ENCODE measurements around the gene CFAP251. TPM values are rescaled to one million over a fixed set of nuclear protein-coding genes. Genes with fewer than 3 reads are reported as not detected.

CFAP251 gene
- polyA plus RNA-seq, 3 donors = 0.08 to 0.17 TPM; not detected in 1

DNA sequence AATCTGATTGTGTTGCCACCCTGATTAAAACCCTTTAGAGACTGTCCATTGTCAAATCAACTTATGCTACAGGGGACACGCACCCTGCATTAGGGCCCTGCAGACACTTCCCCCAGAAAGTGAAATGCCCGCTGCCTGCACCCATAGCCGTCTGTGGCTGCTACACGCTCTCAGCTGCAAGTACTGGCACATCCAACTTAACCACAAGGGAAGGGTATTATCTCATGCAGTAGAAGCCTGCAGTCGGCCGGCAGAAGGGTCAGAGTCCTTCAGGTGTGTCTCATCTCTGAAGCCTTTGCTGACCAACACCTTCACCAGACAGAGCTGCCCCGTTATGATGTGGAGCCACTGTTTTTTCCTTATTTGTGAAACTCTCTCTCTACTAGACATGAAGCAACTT, 20.8 kb downstream of the CFAP251 start:
- peaks cover 0 to 2% (median 0%) of the 10 kb centered on the region in 3 donors for H3K27me3 Mint-ChIP-seq (ENCODE audit: low read depth in 3 of 3)
- DNase-seq = no peak
- H2AFZ ChIP-seq (ENCODE audit: insufficient read depth, low read depth, low read length, poor library complexity, severe bottlenecking) = peak overlapping the region; percentile 62
- H3K4me1 ChIP-seq (ENCODE audit: control insufficient read depth in 1 of 2, insufficient read depth in 2 of 2, low read length in 2 of 2) = peaks cover 0 to 4% of the 10 kb centered on the region in 2 donors
- H4K20me1 ChIP-seq (ENCODE audit: insufficient read depth, low read length) = no peaks in the 10 kb centered on the region
- no peaks in the 10 kb centered on the region for H3K9me3 Mint-ChIP-seq
- H3K36me3 ChIP-seq (replicated peaks in 1 of 2; ENCODE audit: control insufficient read depth in 1 of 2, insufficient read depth in 2 of 2, low read length in 2 of 2) = no peaks in the 10 kb centered on the region
- no peak overlapping the region for H3K9ac ChIP-seq (ENCODE audit: insufficient read depth, low read length, poor library complexity, severe bottlenecking)
- H3K4me3 Mint-ChIP-seq = no peak overlapping the region
- no peaks in the 10 kb centered on the region for H3K9me3 ChIP-seq (replicated peaks in 1 of 2; ENCODE audit: control insufficient read depth in 1 of 2, insufficient read depth in 1 of 2, low read length in 2 of 2)
- 0% methylated on average over 4 of the region's 7 CpGs for WGBS (ENCODE audit: insufficient coverage)
- H3K36me3 Mint-ChIP-seq = no peaks in the 10 kb centered on the region
- no peaks in the 10 kb centered on the region for H3K27me3 ChIP-seq (ENCODE audit: control insufficient read depth in 2 of 2, insufficient read depth in 2 of 2, low read length in 2 of 2)
- H3K4me3 ChIP-seq (replicated peaks in 1 of 3; ENCODE audit: low read depth in 2 of 3, low read length in 3 of 3) = peak overlapping the region in 1 of 3 experiments; percentile 11
- no peaks in the 10 kb centered on the region for H3K79me2 ChIP-seq (ENCODE audit: insufficient read depth, low read length)
- intact Hi-C loops (cut with micrococcal nuclease) = no loop called here
- no peak overlapping the region for H3K27ac Mint-ChIP-seq
- H3K4me1 Mint-ChIP-seq = peaks cover 5% of the 10 kb centered on the region
- H3K27ac ChIP-seq (ENCODE audit: low read depth in 1 of 2, low read length in 2 of 2) = no peak overlapping the region
- peak overlapping the region; percentile 25 for H3K4me2 ChIP-seq (replicated peaks; ENCODE audit: extremely low read depth, low read length, poor library complexity, severe bottlenecking)
- TF ChIP-seq, protein P1, sequence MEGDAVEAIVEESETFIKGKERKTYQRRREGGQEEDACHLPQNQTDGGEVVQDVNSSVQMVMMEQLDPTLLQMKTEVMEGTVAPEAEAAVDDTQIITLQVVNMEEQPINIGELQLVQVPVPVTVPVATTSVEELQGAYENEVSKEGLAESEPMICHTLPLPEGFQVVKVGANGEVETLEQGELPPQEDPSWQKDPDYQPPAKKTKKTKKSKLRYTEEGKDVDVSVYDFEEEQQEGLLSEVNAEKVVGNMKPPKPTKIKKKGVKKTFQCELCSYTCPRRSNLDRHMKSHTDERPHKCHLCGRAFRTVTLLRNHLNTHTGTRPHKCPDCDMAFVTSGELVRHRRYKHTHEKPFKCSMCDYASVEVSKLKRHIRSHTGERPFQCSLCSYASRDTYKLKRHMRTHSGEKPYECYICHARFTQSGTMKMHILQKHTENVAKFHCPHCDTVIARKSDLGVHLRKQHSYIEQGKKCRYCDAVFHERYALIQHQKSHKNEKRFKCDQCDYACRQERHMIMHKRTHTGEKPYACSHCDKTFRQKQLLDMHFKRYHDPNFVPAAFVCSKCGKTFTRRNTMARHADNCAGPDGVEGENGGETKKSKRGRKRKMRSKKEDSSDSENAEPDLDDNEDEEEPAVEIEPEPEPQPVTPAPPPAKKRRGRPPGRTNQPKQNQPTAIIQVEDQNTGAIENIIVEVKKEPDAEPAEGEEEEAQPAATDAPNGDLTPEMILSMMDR (IDR thresholded peaks at IDR 0.05) = no peak

DNA sequence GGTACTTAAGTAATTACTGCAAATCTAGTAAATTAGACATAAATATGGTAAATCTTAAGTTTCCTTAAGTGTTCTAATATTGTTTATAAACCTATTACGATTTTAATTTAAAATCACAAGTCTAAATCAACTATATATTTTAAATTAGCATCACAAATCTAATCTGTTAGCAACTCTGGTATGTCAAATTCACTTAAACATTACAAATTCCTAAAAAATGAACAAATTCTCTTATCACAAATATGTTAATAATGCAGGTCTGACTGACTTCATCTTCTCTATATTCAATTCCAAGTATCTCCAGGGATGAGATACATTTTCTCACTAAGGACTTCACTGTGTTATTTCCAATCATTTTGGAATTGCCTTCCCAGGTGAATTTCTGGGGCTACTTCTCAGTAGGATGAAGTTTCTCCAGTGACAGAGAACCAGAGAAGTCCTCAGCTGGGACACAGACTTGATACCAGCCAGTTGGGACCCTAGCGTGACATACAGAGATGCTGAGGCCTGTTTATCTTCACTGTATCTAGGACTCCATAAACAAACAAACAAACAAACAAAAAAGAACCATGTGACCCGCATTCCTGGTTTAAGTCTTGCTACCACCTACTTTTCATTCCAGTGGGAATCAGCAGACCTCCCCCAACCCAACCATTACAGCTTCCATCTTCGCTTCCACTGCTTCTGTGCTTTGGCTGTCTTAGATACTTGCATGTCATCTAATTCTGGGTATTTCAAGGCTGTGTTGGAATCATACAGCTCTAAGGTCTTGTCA, 21.8 kb downstream of the CFAP251 start:
- H3K36me3 Mint-ChIP-seq = no peaks in the 10 kb centered on the region
- H3K9me3 Mint-ChIP-seq = no peaks in the 10 kb centered on the region
- H3K79me2 ChIP-seq (ENCODE audit: insufficient read depth, low read length) = no peaks in the 10 kb centered on the region
- no peaks in the 10 kb centered on the region for H3K27me3 ChIP-seq (ENCODE audit: control insufficient read depth in 2 of 2, insufficient read depth in 2 of 2, low read length in 2 of 2)
- no peaks in the 10 kb centered on the region for H3K36me3 ChIP-seq (replicated peaks in 1 of 2; ENCODE audit: control insufficient read depth in 1 of 2, insufficient read depth in 2 of 2, low read length in 2 of 2)
- intact Hi-C loops (cut with micrococcal nuclease) = no loop called here
- peaks cover 5% of the 10 kb centered on the region for H3K4me1 Mint-ChIP-seq
- WGBS (ENCODE audit: insufficient coverage) = 96% methylated on average over 2 of the region's 4 CpGs
- no peak overlapping the region for H3K4me2 ChIP-seq (replicated peaks; ENCODE audit: extremely low read depth, low read length, poor library complexity, severe bottlenecking)
- H3K9ac ChIP-seq (ENCODE audit: insufficient read depth, low read length, poor library complexity, severe bottlenecking) = no peak overlapping the region
- H3K4me3 ChIP-seq (replicated peaks in 1 of 3; ENCODE audit: low read depth in 2 of 3, low read length in 3 of 3) = no peak overlapping the region
- TF ChIP-seq, protein P1 (IDR thresholded peaks at IDR 0.05) = no peak
- no peak overlapping the region for H3K4me3 Mint-ChIP-seq
- H3K4me1 ChIP-seq (ENCODE audit: control insufficient read depth in 1 of 2, insufficient read depth in 2 of 2, low read length in 2 of 2) = peaks cover 0 to 4% of the 10 kb centered on the region in 2 donors
- H2AFZ ChIP-seq (ENCODE audit: insufficient read depth, low read depth, low read length, poor library complexity, severe bottlenecking) = no peak overlapping the region
- no peaks in the 10 kb centered on the region for H3K9me3 ChIP-seq (replicated peaks in 1 of 2; ENCODE audit: control insufficient read depth in 1 of 2, insufficient read depth in 1 of 2, low read length in 2 of 2)
- peaks cover 0 to 3% (median 0%) of the 10 kb centered on the region in 3 donors for H3K27me3 Mint-ChIP-seq (ENCODE audit: low read depth in 3 of 3)
- H4K20me1 ChIP-seq (ENCODE audit: insufficient read depth, low read length) = no peaks in the 10 kb centered on the region
- no peak overlapping the region for H3K27ac ChIP-seq (ENCODE audit: low read depth in 1 of 2, low read length in 2 of 2)
- DNase-seq = no peak
- no peak overlapping the region for H3K27ac Mint-ChIP-seq

Measured in CD14-positive monocyte (primary cell).